HepG2 (cell line): ENCODE results near the gene TRPT1. TPM values are rescaled to one million over a fixed set of nuclear protein-coding genes. Genes with fewer than 3 reads are reported as not detected.

Source experiments
- ADNP ChIP-seq: sonication (generic); formaldehyde crosslinking; IDR thresholded peaks from 2 replicates; pipeline ENCODE4 v1.4.0; 2020; ENCODE audit warnings: missing genetic modification reagents
- ARNT ChIP-seq: fragments of 450-650 bp; IDR thresholded peaks from 2 replicates; pipeline ENCODE4 v1.6.1; 2017
- GPN1 ChIP-seq: sonication (generic); formaldehyde crosslinking; IDR thresholded peaks from 2 replicates; pipeline ENCODE4 v1.5.1; 2020; ENCODE audit warnings: missing genetic modification reagents, borderline replicate concordance
- HES4 ChIP-seq: sonication (generic); formaldehyde crosslinking; IDR thresholded peaks from 2 replicates; pipeline ENCODE4 v1.9.0; 2021; ENCODE audit warnings: mild to moderate bottlenecking, missing genetic modification reagents, borderline replicate concordance
- IKZF1 ChIP-seq: fragments of 450-650 bp; IDR thresholded peaks from 2 replicates; pipeline ENCODE4 v1.7.1; 2016
- MBNL3 ChIP-seq: fragments of 250-450 bp; sonication (Bioruptor Pico); conservative IDR thresholded peaks from 2 replicates; pipeline ENCODE4 v1.8.0; 2022; ENCODE audit warnings: mild to moderate bottlenecking, inconsistent platforms
- MZF1 ChIP-seq: sonication (generic); formaldehyde crosslinking; IDR thresholded peaks from 2 replicates; pipeline ENCODE4 v1.8.1; 2023; ENCODE audit warnings: mild to moderate bottlenecking, missing genetic modification reagents, borderline replicate concordance
- PCBP2 ChIP-seq: fragments of 200-400 bp; formaldehyde crosslinking; optimal IDR thresholded peaks from 2 replicates; pipeline ENCODE3; 2018; ENCODE audit warnings: low read length, low read depth; ENCODE audit not compliant: poor library complexity, severe bottlenecking
- RXRB ChIP-seq: IDR thresholded peaks from 2 replicates; pipeline ENCODE4 v1.6.1; 2016; ENCODE audit warnings: borderline replicate concordance, missing genetic modification reagents, missing compliant biosample characterization
- SUZ12 ChIP-seq: fragments of 150-350 bp; IDR thresholded peaks from 2 replicates; pipeline ENCODE4 v1.6.1; 2014; ENCODE audit warnings: low read depth, low read length
- ZMAT3 ChIP-seq: sonication (generic); formaldehyde crosslinking; conservative IDR thresholded peaks from 2 replicates; pipeline ENCODE4 v1.7.0; 2021; ENCODE audit warnings: missing genetic modification reagents
- ZNF33B ChIP-seq: sonication (generic); formaldehyde crosslinking; IDR thresholded peaks from 2 replicates; pipeline ENCODE4 v1.5.1; 2020; ENCODE audit warnings: mild to moderate bottlenecking, missing genetic modification reagents
- ZNF431 ChIP-seq: sonication (generic); formaldehyde crosslinking; IDR thresholded peaks from 2 replicates; pipeline ENCODE4 v1.9.0; 2022; ENCODE audit warnings: missing genetic modification reagents, low read depth, mild to moderate bottlenecking, borderline replicate concordance
- ZNF609 ChIP-seq: sonication (generic); formaldehyde crosslinking; IDR thresholded peaks from 2 replicates; pipeline ENCODE4 v1.4.0; 2020; ENCODE audit warnings: mild to moderate bottlenecking, missing genetic modification reagents, borderline replicate concordance
- ZSCAN31 ChIP-seq: sonication (generic); formaldehyde crosslinking; IDR thresholded peaks from 2 replicates; pipeline ENCODE4 v1.5.0; 2020; ENCODE audit warnings: low read depth, mild to moderate bottlenecking, missing genetic modification reagents
- polyA plus RNA-seq, 8 experiments: library from polyadenylated mRNA; depleted of rRNA in 3 of 8; stranded (reverse) in 7 of 8; unstranded in 1 of 8; fragments of >200 nt; fragmentation: Illumina TruSeq in 4 of 8; extraction: Trizol in 4 of 8; gene quantifications; 2 replicates each; pipeline versions ENCODE4 v1.2.1 to v1.2.3, GENCODE V29; 2011 to 2016; ENCODE audit warnings: low read depth in 4 of 8, missing spikeins in 1 of 8, mixed read lengths in 1 of 8; ENCODE audit not compliant: insufficient read depth in 1 of 8
- total RNA-seq, 5 experiments: library from RNA; depleted of rRNA; stranded (reverse); fragments of >200 nt; fragmentation: Illumina TruSeq; extraction: Trizol; gene quantifications; 2 replicates each; pipeline ENCODE4 v1.2.3, GENCODE V29; 2016; ENCODE audit warnings: low read depth in 1 of 5
- TF ChIP-seq, protein P1 (sequence below): IDR thresholded peaks from 2 replicates; pipeline ENCODE4 v1.6.1; 2018; ENCODE audit warnings: missing genetic modification reagents
- TF ChIP-seq, protein P2 (sequence below): sonication (generic); formaldehyde crosslinking; IDR thresholded peaks from 2 replicates; pipeline ENCODE4 v1.5.1; 2020; ENCODE audit warnings: mild to moderate bottlenecking, missing genetic modification reagents, moderate library complexity
- TF ChIP-seq, protein P3 (sequence below): IDR thresholded peaks from 2 replicates; pipeline ENCODE4 v1.6.1; 2012; ENCODE audit warnings: low read length, improper control_type of control experiment
- TF ChIP-seq, protein P4 (sequence below): conservative IDR thresholded peaks from 2 replicates; pipeline ENCODE4 v1.6.1; 2018; ENCODE audit warnings: missing genetic modification reagents

TRPT1 gene
- total and polyA plus RNA-seq, 2 of the 13 experiments (the other 11 are each of a cell fraction or from before 2014, with no cell fraction given), result 24.8 to 40.7 TPM

GRCh38 chr11:64185175-64185692 lies 40.8 kb downstream of the TRPT1 start (continued):
- TF ChIP-seq ZNF609 (peak; percentile 68; the same call in 1 of the 2 replicates), MZF1 (CRISPR knock-in tag) (peak; percentile 86; the same call in 1 of the 2 replicates), ZNF431 (peak; percentile 94), SUZ12 (no peak), RXRB (CRISPR knock-in tag) (peak; percentile 63), IKZF1 (no peak), ZSCAN31 (CRISPR knock-in tag) (peak; percentile 97), MBNL3 (no peak), GPN1 (CRISPR knock-in tag) (no peak), ZMAT3 (CRISPR knock-in tag) (peak; percentile 97), ARNT (no peak), ZNF33B (CRISPR knock-in tag) (peak; percentile 99), HES4 (CRISPR knock-in tag) (peak; percentile 98), PCBP2 (no peak), ADNP (CRISPR knock-in tag) (no peak)
- TF ChIP-seq, protein P1, sequence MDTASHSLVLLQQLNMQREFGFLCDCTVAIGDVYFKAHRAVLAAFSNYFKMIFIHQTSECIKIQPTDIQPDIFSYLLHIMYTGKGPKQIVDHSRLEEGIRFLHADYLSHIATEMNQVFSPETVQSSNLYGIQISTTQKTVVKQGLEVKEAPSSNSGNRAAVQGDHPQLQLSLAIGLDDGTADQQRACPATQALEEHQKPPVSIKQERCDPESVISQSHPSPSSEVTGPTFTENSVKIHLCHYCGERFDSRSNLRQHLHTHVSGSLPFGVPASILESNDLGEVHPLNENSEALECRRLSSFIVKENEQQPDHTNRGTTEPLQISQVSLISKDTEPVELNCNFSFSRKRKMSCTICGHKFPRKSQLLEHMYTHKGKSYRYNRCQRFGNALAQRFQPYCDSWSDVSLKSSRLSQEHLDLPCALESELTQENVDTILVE (CRISPR knock-in tag), result no peak
- TF ChIP-seq, protein P2, sequence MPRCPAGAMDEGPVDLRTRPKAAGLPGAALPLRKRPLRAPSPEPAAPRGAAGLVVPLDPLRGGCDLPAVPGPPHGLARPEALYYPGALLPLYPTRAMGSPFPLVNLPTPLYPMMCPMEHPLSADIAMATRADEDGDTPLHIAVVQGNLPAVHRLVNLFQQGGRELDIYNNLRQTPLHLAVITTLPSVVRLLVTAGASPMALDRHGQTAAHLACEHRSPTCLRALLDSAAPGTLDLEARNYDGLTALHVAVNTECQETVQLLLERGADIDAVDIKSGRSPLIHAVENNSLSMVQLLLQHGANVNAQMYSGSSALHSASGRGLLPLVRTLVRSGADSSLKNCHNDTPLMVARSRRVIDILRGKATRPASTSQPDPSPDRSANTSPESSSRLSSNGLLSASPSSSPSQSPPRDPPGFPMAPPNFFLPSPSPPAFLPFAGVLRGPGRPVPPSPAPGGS (CRISPR knock-in tag), result peak; percentile 99
- TF ChIP-seq, protein P3, sequence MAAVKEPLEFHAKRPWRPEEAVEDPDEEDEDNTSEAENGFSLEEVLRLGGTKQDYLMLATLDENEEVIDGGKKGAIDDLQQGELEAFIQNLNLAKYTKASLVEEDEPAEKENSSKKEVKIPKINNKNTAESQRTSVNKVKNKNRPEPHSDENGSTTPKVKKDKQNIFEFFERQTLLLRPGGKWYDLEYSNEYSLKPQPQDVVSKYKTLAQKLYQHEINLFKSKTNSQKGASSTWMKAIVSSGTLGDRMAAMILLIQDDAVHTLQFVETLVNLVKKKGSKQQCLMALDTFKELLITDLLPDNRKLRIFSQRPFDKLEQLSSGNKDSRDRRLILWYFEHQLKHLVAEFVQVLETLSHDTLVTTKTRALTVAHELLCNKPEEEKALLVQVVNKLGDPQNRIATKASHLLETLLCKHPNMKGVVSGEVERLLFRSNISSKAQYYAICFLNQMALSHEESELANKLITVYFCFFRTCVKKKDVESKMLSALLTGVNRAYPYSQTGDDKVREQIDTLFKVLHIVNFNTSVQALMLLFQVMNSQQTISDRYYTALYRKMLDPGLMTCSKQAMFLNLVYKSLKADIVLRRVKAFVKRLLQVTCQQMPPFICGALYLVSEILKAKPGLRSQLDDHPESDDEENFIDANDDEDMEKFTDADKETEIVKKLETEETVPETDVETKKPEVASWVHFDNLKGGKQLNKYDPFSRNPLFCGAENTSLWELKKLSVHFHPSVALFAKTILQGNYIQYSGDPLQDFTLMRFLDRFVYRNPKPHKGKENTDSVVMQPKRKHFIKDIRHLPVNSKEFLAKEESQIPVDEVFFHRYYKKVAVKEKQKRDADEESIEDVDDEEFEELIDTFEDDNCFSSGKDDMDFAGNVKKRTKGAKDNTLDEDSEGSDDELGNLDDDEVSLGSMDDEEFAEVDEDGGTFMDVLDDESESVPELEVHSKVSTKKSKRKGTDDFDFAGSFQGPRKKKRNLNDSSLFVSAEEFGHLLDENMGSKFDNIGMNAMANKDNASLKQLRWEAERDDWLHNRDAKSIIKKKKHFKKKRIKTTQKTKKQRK, result no peak
- TF ChIP-seq, protein P4, sequence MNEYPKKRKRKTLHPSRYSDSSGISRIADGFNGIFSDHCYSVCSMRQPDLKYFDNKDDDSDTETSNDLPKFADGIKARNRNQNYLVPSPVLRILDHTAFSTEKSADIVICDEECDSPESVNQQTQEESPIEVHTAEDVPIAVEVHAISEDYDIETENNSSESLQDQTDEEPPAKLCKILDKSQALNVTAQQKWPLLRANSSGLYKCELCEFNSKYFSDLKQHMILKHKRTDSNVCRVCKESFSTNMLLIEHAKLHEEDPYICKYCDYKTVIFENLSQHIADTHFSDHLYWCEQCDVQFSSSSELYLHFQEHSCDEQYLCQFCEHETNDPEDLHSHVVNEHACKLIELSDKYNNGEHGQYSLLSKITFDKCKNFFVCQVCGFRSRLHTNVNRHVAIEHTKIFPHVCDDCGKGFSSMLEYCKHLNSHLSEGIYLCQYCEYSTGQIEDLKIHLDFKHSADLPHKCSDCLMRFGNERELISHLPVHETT (CRISPR knock-in tag), result 0 out of 2 replicates have a peak, but pooled peaks have one; percentile 35
